Bronchial smooth muscle cell (primary cell): ENCODE measurements around the gene AK3. TPM values are rescaled to one million over a fixed set of nuclear protein-coding genes. Genes with fewer than 3 reads are reported as not detected.

Source experiments
- total RNA-seq: library from RNA; depleted of rRNA; stranded (reverse); fragments of >200 nt; gene quantifications from 2 replicates; pipeline ENCODE4 v1.2.1, GENCODE V29; 2014

The AK3 gene
- 75.3 and 75.5 TPM in 2 replicates for total RNA-seq

DNA sequence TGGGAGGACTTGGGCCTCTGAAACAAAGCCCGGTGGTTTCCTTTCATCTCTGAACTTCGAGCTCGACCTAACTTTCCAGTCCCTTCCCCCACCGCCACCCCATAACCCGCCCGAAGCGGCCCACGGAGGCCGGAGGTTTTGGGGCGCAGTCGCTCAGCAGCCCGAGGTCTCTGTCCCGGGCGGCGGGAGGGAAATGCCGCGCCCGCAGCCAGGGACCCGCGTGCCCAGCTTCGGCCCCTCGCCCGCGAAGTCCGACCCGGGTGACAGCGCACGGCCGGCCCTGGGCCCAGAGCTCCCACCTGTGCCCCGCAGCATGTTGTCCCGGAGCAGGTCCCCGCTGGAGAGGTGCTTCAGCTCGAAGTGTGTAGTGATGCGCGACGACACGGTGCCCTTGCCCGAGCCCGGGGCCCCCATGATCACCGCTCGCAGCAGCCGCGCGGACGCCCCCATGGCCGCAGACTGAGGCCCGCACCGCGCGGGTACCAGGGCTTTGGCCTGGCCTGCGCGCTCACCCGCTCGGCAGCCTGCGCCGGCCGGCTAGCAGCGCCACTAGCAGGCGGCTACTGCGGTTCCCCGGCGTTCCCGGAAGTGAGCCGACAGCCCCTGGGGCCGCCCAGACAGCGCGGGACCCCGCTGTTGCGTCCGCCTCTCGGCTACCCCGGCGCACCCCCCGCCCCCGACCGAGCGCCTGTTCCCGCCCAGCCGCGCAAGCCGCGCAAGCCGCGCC, at the start of gene AK3:
Gene AK3 (minus strand): TSS at position 565 of the 727 bp plus-strand sequence. CDS start 115 bp downstream, at position 450.

DNA sequence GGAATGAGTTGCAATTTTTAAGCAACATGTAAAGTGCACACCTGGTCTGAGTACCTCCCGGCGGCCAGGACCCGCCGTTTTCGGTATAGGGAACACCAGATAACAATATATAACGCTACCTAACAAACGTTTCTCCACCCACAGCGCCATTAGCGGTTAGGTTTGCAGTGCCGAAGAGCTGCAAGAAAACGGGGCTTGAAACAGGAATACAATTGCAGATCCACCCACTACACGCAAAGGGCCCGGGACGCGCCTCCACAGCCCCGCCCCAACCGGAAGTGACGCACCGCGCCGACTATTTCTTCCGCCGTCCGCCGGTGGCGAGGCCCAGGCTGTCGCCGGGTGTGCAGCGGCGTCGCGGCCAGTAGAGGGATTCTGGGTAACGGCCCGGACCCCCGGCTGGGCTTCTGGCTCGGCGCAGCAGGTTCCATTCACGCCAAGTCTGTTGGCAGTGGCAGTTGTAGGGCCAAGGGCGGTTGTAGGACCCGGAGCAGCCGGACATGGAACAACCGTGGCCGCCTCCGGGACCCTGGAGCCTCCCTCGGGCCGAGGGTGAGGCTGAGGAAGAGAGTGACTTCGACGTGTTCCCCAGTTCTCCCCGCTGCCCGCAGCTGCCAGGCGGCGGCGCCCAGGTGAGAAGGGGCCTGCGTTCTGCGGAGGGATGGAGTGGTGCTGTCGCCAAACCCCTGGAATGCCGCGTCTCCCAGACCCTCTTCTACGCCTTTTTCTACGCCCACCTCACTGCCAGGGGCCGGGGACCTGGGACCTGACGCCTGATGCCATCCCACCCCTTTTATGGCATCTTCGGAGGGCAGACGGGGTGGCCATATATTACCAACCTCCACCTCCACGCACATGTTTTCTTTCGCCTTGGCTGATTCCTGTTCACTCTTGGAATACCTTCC, 61.5 kb downstream of the AK3 start, which contains the start of gene CDC37L1:
Gene CDC37L1 (plus strand): TSS at position 302 of the 905 bp plus-strand sequence. CDS start 199 bp downstream, at position 501.

DNA sequence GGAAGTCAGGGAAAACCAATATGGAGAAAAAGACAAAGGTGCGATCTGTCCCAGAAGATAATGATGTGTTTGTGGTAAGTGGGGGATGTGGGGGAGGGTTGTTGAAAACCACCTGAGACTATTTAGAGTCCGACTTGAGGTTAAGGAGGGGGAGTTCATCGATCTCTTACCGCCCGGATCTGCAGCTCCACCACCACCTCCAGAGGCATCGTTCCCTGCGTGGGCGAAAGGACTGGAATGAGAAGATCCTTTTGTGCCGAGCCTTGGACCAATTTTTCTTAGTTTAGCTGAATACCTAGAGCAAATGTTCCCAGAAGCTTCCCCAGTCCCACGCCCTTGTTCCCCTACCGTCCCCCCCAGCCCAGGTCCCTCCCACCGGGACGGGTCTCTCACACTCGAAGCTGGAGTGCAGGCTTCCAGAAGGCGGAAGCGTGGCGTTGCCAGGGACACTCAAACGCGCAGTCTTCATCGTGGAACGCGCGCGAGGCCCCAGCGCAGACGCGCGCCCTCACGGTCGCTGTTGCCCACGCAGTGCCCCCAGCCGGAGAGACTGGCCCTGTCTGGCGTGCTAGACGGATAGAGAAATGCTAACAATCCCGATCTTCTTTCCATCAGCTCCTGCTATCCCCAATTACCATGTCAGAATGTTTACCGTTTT, 74.8 kb downstream of the AK3 start, which contains the start of gene SPATA6L:
Gene SPATA6L (minus strand): TSS at position 439 of the 658 bp plus-strand sequence. CDS start 230 bp downstream, at position 209.

DNA sequence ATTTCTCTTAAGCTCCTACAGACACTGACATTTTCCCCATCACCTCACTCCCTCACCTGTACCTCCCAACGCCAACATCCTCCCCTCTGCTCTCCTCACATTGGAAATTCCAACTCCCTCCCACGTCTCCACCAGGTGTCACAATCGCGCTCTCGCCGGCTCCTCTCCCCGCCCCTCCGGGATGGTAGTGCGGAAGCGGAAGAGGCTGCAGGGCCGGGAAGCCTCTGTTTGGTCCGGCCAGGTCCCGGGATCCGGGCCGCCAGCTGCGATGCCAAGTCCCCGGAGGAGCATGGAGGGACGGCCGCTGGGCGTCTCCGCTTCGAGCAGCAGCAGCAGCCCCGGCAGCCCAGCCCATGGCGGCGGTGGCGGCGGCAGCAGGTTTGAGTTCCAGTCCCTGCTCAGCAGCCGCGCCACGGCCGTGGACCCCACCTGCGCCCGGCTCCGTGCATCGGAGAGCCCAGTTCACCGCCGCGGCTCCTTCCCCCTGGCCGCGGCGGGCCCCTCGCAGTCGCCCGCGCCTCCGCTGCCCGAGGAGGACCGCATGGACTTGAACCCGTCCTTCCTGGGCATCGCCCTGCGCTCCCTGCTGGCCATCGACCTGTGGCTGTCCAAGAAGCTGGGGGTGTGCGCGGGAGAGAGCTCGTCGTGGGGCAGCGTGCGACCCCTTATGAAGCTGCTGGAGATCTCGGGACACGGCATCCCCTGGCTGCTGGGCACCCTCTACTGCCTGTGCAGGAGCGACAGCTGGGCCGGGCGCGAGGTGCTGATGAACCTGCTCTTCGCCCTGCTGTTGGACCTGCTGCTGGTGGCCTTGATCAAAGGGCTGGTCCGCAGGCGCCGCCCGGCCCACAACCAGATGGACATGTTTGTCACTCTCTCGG, 78.7 kb downstream of the AK3 start, which contains the start of gene PLPP6:
Gene PLPP6 (plus strand): TSS at position 187 of the 881 bp plus-strand sequence. CDS start 82 bp downstream, at position 269.

Other genes starting within 250 kb of the AK3 start
- gene PLPP6, start 78.9 kb downstream of the AK3 start, total RNA-seq = 5.2 and 6.6 TPM in 2 replicates
- gene SPATA6L, start 74.7 kb downstream of the AK3 start, total RNA-seq = 0.26 and 0.63 TPM in 2 replicates
- 13.7 and 14.2 TPM in 2 replicates for gene CDC37L1, start 61.6 kb downstream of the AK3 start, total RNA-seq
- gene RCL1, start 51.7 kb upstream of the AK3 start, total RNA-seq = 7.2 and 7.6 TPM in 2 replicates
- gene JAK2, start 244.1 kb upstream of the AK3 start, total RNA-seq = 8.6 and 11.3 TPM in 2 replicates